Thyroid gland (tissue), 4 donors: Measurements from ENCODE around the gene PPARG.

Experiments
- POLR2A ChIP-seq, 2 donors: fragments of 450-650 bp; IDR thresholded peaks; one replicate each; pipeline ENCODE4 v1.6.1; 2017; ENCODE audit warnings: antibody characterized with exemption in 2 of 2, mild to moderate bottlenecking in 2 of 2, moderate library complexity in 1 of 2
- TF ChIP-seq, protein P1 (sequence below), 6 experiments: fragments of 200-600 bp in 3 of 6; fragments of 450-650 bp in 3 of 6; sonication (generic) in 3 of 6; IDR thresholded peaks; one replicate each; pipeline ENCODE4 v1.5.1; 2016 to 2019; ENCODE audit warnings: antibody characterized with exemption in 6 of 6, mild to moderate bottlenecking in 2 of 6, inconsistent platforms in 1 of 6, moderate library complexity in 1 of 6

DNA sequence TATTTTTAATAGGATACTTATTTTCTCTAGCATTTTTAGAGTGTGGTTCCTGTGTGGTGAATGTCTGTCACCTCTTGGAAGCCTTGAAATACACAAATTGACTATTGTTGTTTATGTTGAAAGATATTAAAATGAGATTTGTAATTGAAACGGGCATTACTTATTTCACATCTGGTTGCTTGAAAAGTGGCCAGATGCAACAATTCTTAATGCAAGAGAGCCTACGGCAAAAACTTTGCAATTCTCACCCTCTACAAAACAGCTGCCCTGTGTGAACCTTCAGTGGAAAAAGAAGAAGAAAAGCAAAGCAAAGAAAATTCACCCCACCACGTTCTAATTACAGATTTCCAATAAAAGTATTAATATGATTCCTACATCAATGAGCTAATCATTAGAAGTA is 46.6 kb downstream of the PPARG start:
- TF ChIP-seq, protein P1, sequence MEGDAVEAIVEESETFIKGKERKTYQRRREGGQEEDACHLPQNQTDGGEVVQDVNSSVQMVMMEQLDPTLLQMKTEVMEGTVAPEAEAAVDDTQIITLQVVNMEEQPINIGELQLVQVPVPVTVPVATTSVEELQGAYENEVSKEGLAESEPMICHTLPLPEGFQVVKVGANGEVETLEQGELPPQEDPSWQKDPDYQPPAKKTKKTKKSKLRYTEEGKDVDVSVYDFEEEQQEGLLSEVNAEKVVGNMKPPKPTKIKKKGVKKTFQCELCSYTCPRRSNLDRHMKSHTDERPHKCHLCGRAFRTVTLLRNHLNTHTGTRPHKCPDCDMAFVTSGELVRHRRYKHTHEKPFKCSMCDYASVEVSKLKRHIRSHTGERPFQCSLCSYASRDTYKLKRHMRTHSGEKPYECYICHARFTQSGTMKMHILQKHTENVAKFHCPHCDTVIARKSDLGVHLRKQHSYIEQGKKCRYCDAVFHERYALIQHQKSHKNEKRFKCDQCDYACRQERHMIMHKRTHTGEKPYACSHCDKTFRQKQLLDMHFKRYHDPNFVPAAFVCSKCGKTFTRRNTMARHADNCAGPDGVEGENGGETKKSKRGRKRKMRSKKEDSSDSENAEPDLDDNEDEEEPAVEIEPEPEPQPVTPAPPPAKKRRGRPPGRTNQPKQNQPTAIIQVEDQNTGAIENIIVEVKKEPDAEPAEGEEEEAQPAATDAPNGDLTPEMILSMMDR (IDR thresholded peaks at IDR 0.05): no peak
- TF ChIP-seq POLR2A (IDR thresholded peaks at IDR 0.05): no peak
